OCI-LY7 (cell line): Measurements from ENCODE around the gene SIK2.

Experiments used
- EZH2phosphoT487 ChIP-seq: fragments of 200-600 bp; sonication (generic); IDR thresholded peaks from 2 replicates; pipeline ENCODE4 v1.6.1; 2018; ENCODE audit warnings: low read depth, borderline replicate concordance, mild to moderate bottlenecking, mixed run types, antibody characterized with exemption, low read length, moderate library complexity, mixed read lengths
- TF ChIP-seq, protein P1 (sequence below): fragments of 200-600 bp; sonication (generic); conservative IDR thresholded peaks from 2 replicates; pipeline ENCODE4 v1.5.1; 2014; ENCODE audit warnings: mild to moderate bottlenecking, antibody characterized with exemption, low read length, moderate library complexity, mixed read lengths

DNA sequence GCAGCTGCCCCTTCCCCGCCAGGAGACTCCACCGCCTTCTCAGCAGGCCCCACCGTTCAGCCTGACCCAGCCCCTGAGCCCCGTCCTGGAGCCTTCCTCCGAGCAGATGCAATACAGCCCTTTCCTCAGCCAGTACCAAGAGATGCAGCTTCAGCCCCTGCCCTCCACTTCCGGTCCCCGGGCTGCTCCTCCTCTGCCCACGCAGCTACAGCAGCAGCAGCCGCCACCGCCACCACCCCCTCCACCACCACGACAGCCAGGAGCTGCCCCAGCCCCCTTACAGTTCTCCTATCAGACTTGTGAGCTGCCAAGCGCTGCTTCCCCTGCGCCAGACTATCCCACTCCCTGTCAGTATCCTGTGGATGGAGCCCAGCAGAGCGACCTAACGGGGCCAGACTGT, 121.3 kb downstream of the SIK2 start:
- TF ChIP-seq EZH2phosphoT487: no peak
- TF ChIP-seq, protein P1, sequence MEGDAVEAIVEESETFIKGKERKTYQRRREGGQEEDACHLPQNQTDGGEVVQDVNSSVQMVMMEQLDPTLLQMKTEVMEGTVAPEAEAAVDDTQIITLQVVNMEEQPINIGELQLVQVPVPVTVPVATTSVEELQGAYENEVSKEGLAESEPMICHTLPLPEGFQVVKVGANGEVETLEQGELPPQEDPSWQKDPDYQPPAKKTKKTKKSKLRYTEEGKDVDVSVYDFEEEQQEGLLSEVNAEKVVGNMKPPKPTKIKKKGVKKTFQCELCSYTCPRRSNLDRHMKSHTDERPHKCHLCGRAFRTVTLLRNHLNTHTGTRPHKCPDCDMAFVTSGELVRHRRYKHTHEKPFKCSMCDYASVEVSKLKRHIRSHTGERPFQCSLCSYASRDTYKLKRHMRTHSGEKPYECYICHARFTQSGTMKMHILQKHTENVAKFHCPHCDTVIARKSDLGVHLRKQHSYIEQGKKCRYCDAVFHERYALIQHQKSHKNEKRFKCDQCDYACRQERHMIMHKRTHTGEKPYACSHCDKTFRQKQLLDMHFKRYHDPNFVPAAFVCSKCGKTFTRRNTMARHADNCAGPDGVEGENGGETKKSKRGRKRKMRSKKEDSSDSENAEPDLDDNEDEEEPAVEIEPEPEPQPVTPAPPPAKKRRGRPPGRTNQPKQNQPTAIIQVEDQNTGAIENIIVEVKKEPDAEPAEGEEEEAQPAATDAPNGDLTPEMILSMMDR: no peak
